ENCODE measurements around the gene PKIB.

The PKIB gene

GRCh38 chr6:122715725-122716124 is 105.5 kb downstream of the PKIB start:
- no peak overlapping the region for H3K4me3 ChIP-seq (ENCODE audit: low read depth, low read length)
- DNase-seq (ENCODE audit: low read depth), result no peak
- TF ChIP-seq CTCF (IDR thresholded peaks at IDR 0.05; ENCODE audit: insufficient read depth, low read depth, low read length, missing control alignments), result no peak

GRCh38 chr6:122717350-122717749 is 107.1 kb downstream of the PKIB start:
- H3K4me3 ChIP-seq (ENCODE audit: low read depth, low read length), result no peak overlapping the region
- TF ChIP-seq CTCF (IDR thresholded peaks at IDR 0.05; ENCODE audit: insufficient read depth, low read depth, low read length, missing control alignments), result no peak
- DNase-seq (ENCODE audit: low read depth), result no peak

- DNase-seq (ENCODE audit: low read depth), result no peak
- no peak overlapping the region for H3K4me3 ChIP-seq (ENCODE audit: low read depth, low read length)
- TF ChIP-seq CTCF (IDR thresholded peaks at IDR 0.05; ENCODE audit: insufficient read depth, low read depth, low read length, missing control alignments), result no peak
Measured at GRCh38 chr6:122718616-122719015, 108.4 kb downstream of the PKIB start.

DNA sequence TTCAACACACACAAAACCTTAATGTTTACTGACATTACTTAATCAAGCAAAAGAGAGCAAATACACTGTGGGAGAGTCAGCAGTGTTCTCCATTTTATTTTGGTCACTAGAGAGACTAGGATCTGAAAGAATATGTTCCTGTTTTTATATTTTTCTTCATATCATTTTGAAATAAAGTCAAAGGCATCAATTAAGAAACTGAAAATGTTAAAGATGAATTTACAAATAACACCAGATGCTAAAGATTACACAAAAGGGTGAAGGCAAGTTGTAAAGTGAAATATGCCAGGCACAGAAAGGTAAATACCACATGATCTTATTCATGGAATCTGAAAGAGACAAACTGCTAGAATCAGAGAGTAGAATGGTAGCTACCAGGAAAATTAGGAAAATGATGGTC is 109.0 kb downstream of the PKIB start:
- TF ChIP-seq CTCF (IDR thresholded peaks at IDR 0.05; ENCODE audit: insufficient read depth, low read depth, low read length, missing control alignments), result no peak
- no peak for DNase-seq (ENCODE audit: low read depth)
- no peak overlapping the region for H3K4me3 ChIP-seq (ENCODE audit: low read depth, low read length)

GRCh38 chr6:122722746-122723145 is 112.5 kb downstream of the PKIB start:
- TF ChIP-seq CTCF (IDR thresholded peaks at IDR 0.05; ENCODE audit: insufficient read depth, low read depth, low read length, missing control alignments), result no peak
- H3K4me3 ChIP-seq (ENCODE audit: low read depth, low read length), result no peak overlapping the region
- DNase-seq (ENCODE audit: low read depth), result no peak

GRCh38 chr6:122726649-122727048 is 116.4 kb downstream of the PKIB start:
- no peak overlapping the region for H3K4me3 ChIP-seq (ENCODE audit: low read depth, low read length)
- peak; percentile 40 for TF ChIP-seq CTCF (IDR thresholded peaks at IDR 0.05; ENCODE audit: insufficient read depth, low read depth, low read length, missing control alignments)
- no peak for DNase-seq (ENCODE audit: low read depth)

GRCh38 chr6:122727244-122727643 is 117.0 kb downstream of the PKIB start:
- no peak for DNase-seq (ENCODE audit: low read depth)
- TF ChIP-seq CTCF (IDR thresholded peaks at IDR 0.05; ENCODE audit: insufficient read depth, low read depth, low read length, missing control alignments), result no peak
- H3K4me3 ChIP-seq (ENCODE audit: low read depth, low read length), result no peak overlapping the region
